ENCODE measurements around the gene CEP192. TPM values are rescaled to one million over a fixed set of nuclear protein-coding genes. Genes with fewer than 3 reads are reported as not detected.

CEP192 gene
- total and polyA plus RNA-seq, 9 donors, result 18.0 to 48.6 (median 33.7) TPM

DNA sequence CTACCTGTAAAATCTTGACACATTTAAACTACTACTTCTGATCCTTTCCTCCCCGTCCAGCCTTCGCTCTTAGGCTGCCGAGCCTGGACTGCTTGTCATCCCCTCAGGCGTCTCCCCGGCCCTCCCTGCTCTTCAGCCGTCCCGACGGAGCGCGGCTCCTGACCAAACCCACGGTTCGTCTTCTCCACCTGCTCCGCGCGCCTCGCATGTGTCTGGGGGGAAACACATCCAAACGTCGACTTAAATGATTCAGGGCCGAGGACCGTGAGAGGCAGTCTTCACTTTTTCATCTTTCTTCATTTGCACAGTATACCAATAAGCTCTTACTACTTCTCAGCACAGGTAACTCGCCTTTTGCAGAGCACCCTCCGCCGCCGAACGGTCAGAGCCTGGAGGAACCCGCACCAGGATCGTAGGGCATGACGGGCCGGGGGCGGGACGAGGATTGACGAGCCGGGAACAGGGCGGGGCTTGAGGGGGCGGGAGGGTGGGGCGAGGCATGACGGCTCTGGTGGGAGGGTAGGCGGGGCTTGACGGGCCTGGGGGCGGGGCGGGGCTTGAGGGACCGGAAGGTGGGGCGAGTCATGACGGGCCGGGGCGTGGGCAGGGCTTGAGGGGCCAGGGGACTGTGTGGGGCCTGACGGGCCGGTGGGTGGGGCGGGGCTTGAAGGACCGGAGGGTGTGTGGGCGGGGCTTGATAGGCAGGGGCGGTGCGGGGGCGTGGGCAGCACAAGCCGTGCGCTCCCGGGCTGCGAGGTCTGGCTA, 43.7 kb upstream of the CEP192 start, which contains the start of gene SEH1L:
Gene SEH1L, plus strand, starts transcription at position 727 of the 765 bp plus-strand sequence. CDS start 111 bp downstream, outside the sequence.
- Histone ChIP-seq H3K27ac (peak within 1 kb of the TSS; percentile 92 to 99), H3K27me3 (no peaks in the 10 kb centered on the region), H3K4me1 (ENCODE audit: insufficient read depth) (peaks cover 3% of the 10 kb centered on the region), H3K36me3 (no peaks in the 10 kb centered on the region), H3K4me3 (peak within 1 kb of the TSS; percentile 79), H3K9me3 (no peaks in the 10 kb centered on the region)
- intact Hi-C loops (cut with DNase I), result loop anchor here in 1 of 4 donors (1.0 to 5.0 kb wide), 2 partner anchors 63 to 780 kb away; partner anchors contain the start of genes FAM210A, PTPN2 and RNMT
- DNase-seq, result peak; percentile 98 to 100 (median 99)
- TF ChIP-seq POLR2A (IDR thresholded peaks at IDR 0.05) (peak; percentile 54), CTCF (IDR thresholded peaks at IDR 0.05) (no peak), EP300 (IDR thresholded peaks at IDR 0.05) (no peak)
- WGBS, 3 donors, result 0 to 1% (median 1%) methylated on average over 32 to 58 of the region's 58 CpGs

DNA sequence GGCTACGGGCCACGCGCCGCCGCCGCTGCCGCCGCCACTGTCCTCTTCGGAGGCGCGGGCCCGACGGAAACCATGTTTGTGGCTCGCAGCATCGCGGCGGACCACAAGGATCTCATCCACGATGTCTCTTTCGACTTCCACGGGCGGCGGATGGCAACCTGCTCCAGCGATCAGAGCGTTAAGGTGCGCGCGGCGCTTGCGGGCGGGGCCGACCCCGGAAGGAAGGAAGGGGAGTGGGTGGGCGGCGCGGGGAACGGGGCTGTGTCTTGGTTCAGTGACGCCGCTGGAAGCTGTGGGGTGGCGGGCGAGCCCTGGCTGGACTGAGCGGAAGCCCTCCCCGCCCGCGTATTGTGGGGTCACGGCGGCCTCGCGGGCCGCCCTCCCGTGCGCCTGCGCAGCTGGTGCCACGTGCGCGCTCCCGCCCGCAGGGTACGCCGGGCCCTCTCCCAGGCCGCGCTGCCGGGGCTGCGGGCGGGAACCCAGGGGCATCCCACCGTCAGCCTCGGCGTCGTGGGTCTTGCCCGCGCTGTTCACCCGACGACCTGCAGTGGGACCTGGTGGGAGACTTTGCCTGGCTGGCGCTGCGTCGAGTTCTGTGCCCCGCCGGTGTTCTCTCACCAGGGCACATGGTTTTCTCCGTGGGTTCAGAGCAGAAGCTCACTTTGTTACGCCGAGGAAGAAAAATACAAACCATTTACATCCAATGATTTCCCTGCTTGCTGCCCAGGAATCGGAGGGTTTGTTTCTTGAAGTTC, 42.9 kb upstream of the CEP192 start:
- intact Hi-C loops (cut with DNase I), result loop anchor here in 1 of 4 donors (5.0 kb wide), 1 partner anchor 779 kb away; the partner anchor contains the start of genes FAM210A and RNMT
- TF ChIP-seq CTCF (IDR thresholded peaks at IDR 0.05) (peak in 1 of 3 donors; percentile 30), POLR2A (IDR thresholded peaks at IDR 0.05) (peak; percentile 93), EP300 (IDR thresholded peaks at IDR 0.05) (peak; percentile 25)
- peaks cover 3% of the 10 kb centered on the region for H3K4me1 ChIP-seq (ENCODE audit: insufficient read depth)
- H3K9me3 ChIP-seq, result no peaks in the 10 kb centered on the region
- peak; percentile 90 to 95 (median 93) for DNase-seq
- 1 to 3% (median 1%) methylated on average over 18 to 81 of the region's 81 CpGs for WGBS, 3 donors
- peak overlapping the region; percentile 83 to 99 for H3K27ac ChIP-seq
- H3K36me3 ChIP-seq, result no peaks in the 10 kb centered on the region
- no peaks in the 10 kb centered on the region for H3K27me3 ChIP-seq
- H3K4me3 ChIP-seq, result peak overlapping the region; percentile 79

DNA sequence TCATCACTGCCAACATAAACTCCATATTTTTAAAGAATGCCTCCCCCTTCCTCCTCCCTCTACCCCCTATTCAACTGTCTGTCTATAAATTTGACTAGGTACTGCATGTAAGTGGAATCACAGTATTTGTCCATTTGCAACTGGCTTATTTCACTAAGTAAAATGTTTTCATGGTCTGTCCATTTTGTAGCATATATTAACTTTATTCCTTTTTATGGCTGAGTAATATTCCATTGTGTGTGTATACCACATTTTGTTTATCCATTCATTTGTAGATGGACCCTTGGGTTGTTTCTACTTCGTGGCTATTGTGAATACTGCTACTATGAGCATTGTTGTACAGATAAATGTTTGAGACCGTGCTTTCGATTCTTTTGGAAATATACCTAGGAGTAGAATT, 32.7 kb upstream of the CEP192 start:
- H3K4me3 ChIP-seq, result no peak overlapping the region
- H3K4me1 ChIP-seq (ENCODE audit: insufficient read depth), result peaks cover under 1% of the 10 kb centered on the region
- WGBS, 3 donors, result 81 to 98% (median 94%) methylated on average over 3 of the region's 3 CpGs
- no peaks in the 10 kb centered on the region for H3K27me3 ChIP-seq
- DNase-seq, result no peak
- intact Hi-C loops (cut with DNase I), result no loop called here
- TF ChIP-seq CTCF (IDR thresholded peaks at IDR 0.05) (no peak), POLR2A (IDR thresholded peaks at IDR 0.05) (no peak), EP300 (IDR thresholded peaks at IDR 0.05) (no peak)
- H3K9me3 ChIP-seq, result no peaks in the 10 kb centered on the region
- no peaks in the 10 kb centered on the region for H3K36me3 ChIP-seq
- no peak overlapping the region for H3K27ac ChIP-seq

- no peak for DNase-seq
- intact Hi-C loops (cut with DNase I), result no loop called here
- no peaks in the 10 kb centered on the region for H3K36me3 ChIP-seq
- TF ChIP-seq EP300 (IDR thresholded peaks at IDR 0.05), result no peak
- TF ChIP-seq CTCF (IDR thresholded peaks at IDR 0.05), result no peak
- no peak for TF ChIP-seq POLR2A (IDR thresholded peaks at IDR 0.05)
- H3K4me3 ChIP-seq, result no peak overlapping the region
- no peaks in the 10 kb centered on the region for H3K27me3 ChIP-seq
- H3K4me1 ChIP-seq (ENCODE audit: insufficient read depth), result peaks cover 2% of the 10 kb centered on the region
- no peak overlapping the region for H3K27ac ChIP-seq
- H3K9me3 ChIP-seq, result no peaks in the 10 kb centered on the region
- WGBS, 3 donors, result 88 to 91% (median 91%) methylated on average over 2 of the region's 2 CpGs
These were observed 30.8 kb upstream of the CEP192 start for GRCh38 chr18:12960395-12960794.
